Esophagus muscularis mucosa (tissue), 4 donors: ENCODE data around the gene ZFHX2. TPM values are rescaled to one million over a fixed set of nuclear protein-coding genes. Genes with fewer than 3 reads are reported as not detected.

Experiments used
- DNase-seq: peaks from one replicate; pipeline ENCODE4 v3.0.0-alpha.2; 2017; ENCODE audit errors: extremely low spot score
- H3K27ac ChIP-seq, 4 donors: fragments of 200-600 bp; sonication (generic); replicated peaks in 1 of 4; 1 replicate in 3 of 4; 2 replicates in 1 of 4; pipeline ENCODE4 v1.5.1; 2016 to 2019; ENCODE audit warnings: mild to moderate bottlenecking in 1 of 4
- H3K27me3 ChIP-seq, 4 donors: fragments of 200-600 bp; sonication (generic); one replicate each; pipeline versions ENCODE4 v1.5.1 to v1.6.0; 2016 to 2019
- H3K36me3 ChIP-seq, 4 donors: fragments of 200-600 bp; sonication (generic); one replicate each; pipeline ENCODE4 v1.5.1; 2016 to 2019
- H3K4me1 ChIP-seq, 4 donors: fragments of 200-600 bp; sonication (generic); one replicate each; pipeline ENCODE4 v1.5.1; 2016 to 2019
- H3K4me3 ChIP-seq, 4 donors: fragments of 200-600 bp; sonication (generic); 1 replicate in 2 of 4; 2 replicates in 2 of 4; pipeline ENCODE4 v1.5.1; 2016 to 2019; ENCODE audit warnings: mild to moderate bottlenecking in 4 of 4, moderate library complexity in 1 of 4
- H3K9me3 ChIP-seq, 4 donors: fragments of 200-600 bp; sonication (generic); 1 replicate in 3 of 4; 2 replicates in 1 of 4; pipeline ENCODE4 v1.5.1; 2016 to 2019
- EP300 ChIP-seq: sonication (generic); formaldehyde crosslinking; IDR thresholded peaks from one replicate; pipeline ENCODE4 v1.6.1; 2017; ENCODE audit warnings: antibody characterized with exemption
- POLR2A ChIP-seq: fragments of 450-650 bp; IDR thresholded peaks from one replicate; pipeline ENCODE4 v1.6.1; 2017; ENCODE audit warnings: antibody characterized with exemption, moderate library complexity, mild to moderate bottlenecking, low read depth
- POLR2AphosphoS5 ChIP-seq, 2 donors: sonication (generic); formaldehyde crosslinking; IDR thresholded peaks; one replicate each; pipeline ENCODE4 v1.6.1; 2017; ENCODE audit warnings: antibody characterized with exemption in 2 of 2
- WGBS: methylation state at CpG from one replicate; pipeline ENCODE4 v1.1.5; 2018; 5-methylcytosine and 5-hydroxymethylcytosine counted together
- intact Hi-C: fragments of 100-400 bp; cut with DNase I; formaldehyde crosslinking; loops from one replicate; pipeline ENCODE4 v1.15.1; 2023
- total RNA-seq, 4 donors: library from RNA; depleted of rRNA; stranded (reverse); fragments of >200 nt; gene quantifications; one replicate each; pipeline versions ENCODE4 v1.1.0 to v1.2.1, GENCODE V29; 2016
- TF ChIP-seq, protein P1 (sequence below), 3 experiments: fragments of 200-600 bp in 2 of 3; fragments of 450-650 bp in 1 of 3; sonication (generic) in 2 of 3; IDR thresholded peaks; one replicate each; pipeline ENCODE4 v1.5.1; 2017 to 2019; ENCODE audit warnings: antibody characterized with exemption in 3 of 3, mild to moderate bottlenecking in 2 of 3, moderate library complexity in 1 of 3

The ZFHX2 gene
- total RNA-seq, 4 donors from 2014 or later, result 0.50 to 1.8 (median 1.2) TPM

DNA sequence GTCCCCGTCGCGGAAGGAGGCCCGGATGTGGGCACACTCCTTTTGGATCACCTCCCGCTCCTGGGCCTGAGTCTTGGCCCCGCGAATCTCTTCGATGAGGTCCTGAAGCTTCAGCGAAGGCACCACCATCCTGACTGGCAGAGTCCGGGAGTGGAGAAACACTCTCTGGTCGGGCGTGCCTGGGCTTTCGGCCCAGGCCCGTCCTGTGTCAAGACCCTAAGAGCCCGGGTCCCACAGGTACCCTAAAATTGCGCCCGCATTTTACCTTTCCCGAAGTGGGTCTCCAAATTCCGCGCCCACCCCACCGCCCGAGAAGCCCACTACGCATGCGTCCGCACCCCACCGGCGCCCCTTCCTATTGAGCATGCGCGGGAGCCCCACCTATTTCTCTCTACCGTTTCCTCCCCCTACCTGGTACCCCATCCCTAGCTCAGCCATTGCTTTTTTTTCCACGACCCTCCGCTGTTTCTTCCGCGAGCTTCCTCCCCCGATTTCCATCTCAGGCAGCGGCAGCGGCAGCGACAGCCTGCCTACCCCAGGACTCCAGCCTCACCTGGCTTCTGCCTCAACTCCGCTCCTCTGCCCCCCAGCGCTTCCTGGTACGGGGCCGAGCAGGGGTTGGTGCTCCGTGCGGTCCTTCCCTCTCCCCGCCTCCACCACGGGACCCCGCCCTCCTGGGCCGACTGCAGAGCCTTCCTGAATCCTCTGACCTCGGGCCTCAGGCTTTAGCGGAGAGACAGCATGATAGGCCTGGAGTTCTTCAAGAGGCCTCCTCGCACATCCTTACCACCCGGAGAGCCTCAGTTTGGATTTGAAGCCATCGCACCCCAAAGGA lies 15.8 kb upstream of the ZFHX2 start, which contains the start of gene AP1G2:
TSS of gene AP1G2 (minus strand) at position 606 of the 835 bp plus-strand sequence. CDS start at position 129, 477 bp downstream.
- Histone ChIP-seq H3K27ac (peak within 1 kb of the TSS; percentile 66 to 79 (median 76)), H3K4me3 (peak within 1 kb of the TSS; percentile 63 to 79 (median 66)), H3K4me1 (peaks cover 10 to 33% (median 23%) of the 10 kb centered on the region in 4 donors), H3K36me3 (peaks cover 0 to 24% (median 9%) of the 10 kb centered on the region in 4 donors), H3K27me3 (peaks cover 0 to 18% (median 0%) of the 10 kb centered on the region in 4 donors), H3K9me3 (no peaks in the 10 kb centered on the region)
- no peak for TF ChIP-seq EP300
- peak; percentile 45 to 59 for TF ChIP-seq POLR2AphosphoS5 (IDR thresholded peaks at IDR 0.05)
- peak; percentile 95 for DNase-seq
- 2% methylated on average over 42 of the region's 53 CpGs for WGBS
- intact Hi-C loops, result no loop called here

DNA sequence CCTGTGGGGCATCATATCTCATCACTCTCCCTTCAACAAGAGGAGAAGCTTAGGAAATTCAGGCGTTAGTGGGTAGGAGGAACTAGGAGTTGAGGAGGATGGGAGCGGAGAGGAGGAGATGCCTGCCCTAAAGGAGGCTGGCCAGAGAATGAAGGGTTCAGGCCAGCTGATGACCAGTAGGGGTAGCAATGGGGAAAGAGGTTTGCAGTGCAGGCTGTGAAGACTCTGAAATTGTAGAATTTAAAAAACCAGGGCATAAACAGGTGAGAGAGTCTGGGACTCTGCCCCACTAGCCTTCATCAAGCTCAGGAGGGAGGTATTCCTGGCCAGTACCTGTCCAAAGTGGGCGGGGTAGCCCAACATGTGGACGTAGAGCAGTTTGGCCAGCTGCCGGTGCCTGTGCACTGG lies 15.2 kb upstream of the ZFHX2 start:
- no peaks in the 10 kb centered on the region for H3K9me3 ChIP-seq
- peaks cover 0 to 12% (median 0%) of the 10 kb centered on the region in 4 donors for H3K27me3 ChIP-seq
- peak overlapping the region; percentile 66 to 79 (median 76) for H3K27ac ChIP-seq
- WGBS, result 5% methylated on average over 5 of the region's 5 CpGs
- H3K4me3 ChIP-seq, result peak overlapping the region; percentile 63 to 79 (median 66)
- no peak for DNase-seq
- no peak for TF ChIP-seq POLR2A
- no peak for TF ChIP-seq POLR2AphosphoS5 (IDR thresholded peaks at IDR 0.05)
- TF ChIP-seq, protein P1, sequence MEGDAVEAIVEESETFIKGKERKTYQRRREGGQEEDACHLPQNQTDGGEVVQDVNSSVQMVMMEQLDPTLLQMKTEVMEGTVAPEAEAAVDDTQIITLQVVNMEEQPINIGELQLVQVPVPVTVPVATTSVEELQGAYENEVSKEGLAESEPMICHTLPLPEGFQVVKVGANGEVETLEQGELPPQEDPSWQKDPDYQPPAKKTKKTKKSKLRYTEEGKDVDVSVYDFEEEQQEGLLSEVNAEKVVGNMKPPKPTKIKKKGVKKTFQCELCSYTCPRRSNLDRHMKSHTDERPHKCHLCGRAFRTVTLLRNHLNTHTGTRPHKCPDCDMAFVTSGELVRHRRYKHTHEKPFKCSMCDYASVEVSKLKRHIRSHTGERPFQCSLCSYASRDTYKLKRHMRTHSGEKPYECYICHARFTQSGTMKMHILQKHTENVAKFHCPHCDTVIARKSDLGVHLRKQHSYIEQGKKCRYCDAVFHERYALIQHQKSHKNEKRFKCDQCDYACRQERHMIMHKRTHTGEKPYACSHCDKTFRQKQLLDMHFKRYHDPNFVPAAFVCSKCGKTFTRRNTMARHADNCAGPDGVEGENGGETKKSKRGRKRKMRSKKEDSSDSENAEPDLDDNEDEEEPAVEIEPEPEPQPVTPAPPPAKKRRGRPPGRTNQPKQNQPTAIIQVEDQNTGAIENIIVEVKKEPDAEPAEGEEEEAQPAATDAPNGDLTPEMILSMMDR (IDR thresholded peaks at IDR 0.05), result no peak
- no peak for TF ChIP-seq EP300
- H3K36me3 ChIP-seq, result peaks cover 0 to 28% (median 13%) of the 10 kb centered on the region in 4 donors
- intact Hi-C loops, result no loop called here
- H3K4me1 ChIP-seq, result peaks cover 10 to 34% (median 23%) of the 10 kb centered on the region in 4 donors

DNA sequence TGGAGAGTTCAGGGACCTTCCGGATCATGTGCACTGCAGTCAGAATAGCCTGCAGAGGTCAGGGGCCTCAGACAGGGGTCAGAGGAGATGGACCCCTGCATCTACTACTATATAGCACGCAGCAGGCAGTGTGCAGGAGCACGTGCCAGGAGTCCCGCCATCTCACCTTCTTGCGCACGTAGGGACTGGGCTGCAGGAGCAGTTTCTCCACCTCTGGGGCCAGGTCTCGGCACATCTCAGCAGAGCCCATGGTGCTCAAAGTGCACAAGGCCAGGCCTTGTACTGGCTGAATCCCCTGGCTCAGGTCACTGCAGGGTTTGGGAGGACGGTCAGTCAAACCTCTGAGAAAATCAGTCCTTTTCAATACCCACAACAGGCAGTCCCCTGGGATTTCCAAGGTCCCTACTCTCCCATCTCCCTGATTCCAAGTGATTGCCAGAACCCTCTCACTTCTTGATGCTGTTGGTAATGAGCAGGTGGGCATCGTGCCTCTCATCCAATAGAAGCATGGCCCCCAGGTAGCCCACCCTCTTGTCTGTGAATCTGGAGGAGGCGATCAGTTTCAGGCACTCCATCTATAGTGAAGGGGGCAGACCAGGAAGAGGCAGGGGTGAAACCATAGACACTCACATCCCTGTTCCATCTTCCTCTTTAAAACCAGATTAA lies 14.7 kb upstream of the ZFHX2 start:
- no peaks in the 10 kb centered on the region for H3K9me3 ChIP-seq
- peaks cover 10 to 34% (median 23%) of the 10 kb centered on the region in 4 donors for H3K4me1 ChIP-seq
- 93% methylated on average over 9 of the region's 10 CpGs for WGBS
- no peak for TF ChIP-seq EP300
- H3K4me3 ChIP-seq, result peak overlapping the region in 2 of 4 donors; percentile 63 to 79
- H3K27me3 ChIP-seq, result peaks cover 0 to 7% (median 0%) of the 10 kb centered on the region in 4 donors
- no peak for DNase-seq
- H3K27ac ChIP-seq, result no peak overlapping the region
- peaks cover 0 to 33% (median 18%) of the 10 kb centered on the region in 4 donors for H3K36me3 ChIP-seq
- intact Hi-C loops, result no loop called here

DNA sequence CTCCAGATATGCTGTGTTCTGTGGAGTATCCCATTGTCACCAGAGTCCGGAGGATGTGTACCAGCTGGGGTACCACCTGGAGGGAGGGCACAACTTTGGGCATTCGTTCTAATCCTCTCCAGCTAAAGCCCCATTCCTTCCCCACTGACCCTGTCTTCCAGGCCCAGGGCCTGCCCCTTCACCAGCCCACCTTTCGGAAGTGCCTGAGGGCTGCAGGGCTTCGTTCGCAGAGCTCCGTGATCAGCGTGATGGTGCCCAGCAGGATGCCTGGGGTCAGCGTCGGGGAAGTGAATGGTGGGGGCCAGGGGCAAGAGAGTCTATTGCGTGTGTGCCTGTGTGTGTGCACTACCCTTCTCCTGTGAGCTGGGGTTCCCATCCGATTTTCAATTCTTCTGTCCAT lies 14.1 kb upstream of the ZFHX2 start:
- 79% methylated on average over 5 of the region's 11 CpGs for WGBS
- Histone ChIP-seq H3K27me3 (peaks cover 0 to under 1% (median 0%) of the 10 kb centered on the region in 4 donors), H3K4me1 (peaks cover 10 to 34% (median 23%) of the 10 kb centered on the region in 4 donors), H3K36me3 (peaks cover 0 to 39% (median 19%) of the 10 kb centered on the region in 4 donors), H3K9me3 (no peaks in the 10 kb centered on the region), H3K4me3 (no peak overlapping the region), H3K27ac (no peak overlapping the region)
- no peak for DNase-seq
- intact Hi-C loops, result no loop called here
- TF ChIP-seq EP300 (no peak), POLR2A (no peak), POLR2AphosphoS5 (IDR thresholded peaks at IDR 0.05) (no peak)
- TF ChIP-seq, protein P1 (IDR thresholded peaks at IDR 0.05), result no peak

DNA sequence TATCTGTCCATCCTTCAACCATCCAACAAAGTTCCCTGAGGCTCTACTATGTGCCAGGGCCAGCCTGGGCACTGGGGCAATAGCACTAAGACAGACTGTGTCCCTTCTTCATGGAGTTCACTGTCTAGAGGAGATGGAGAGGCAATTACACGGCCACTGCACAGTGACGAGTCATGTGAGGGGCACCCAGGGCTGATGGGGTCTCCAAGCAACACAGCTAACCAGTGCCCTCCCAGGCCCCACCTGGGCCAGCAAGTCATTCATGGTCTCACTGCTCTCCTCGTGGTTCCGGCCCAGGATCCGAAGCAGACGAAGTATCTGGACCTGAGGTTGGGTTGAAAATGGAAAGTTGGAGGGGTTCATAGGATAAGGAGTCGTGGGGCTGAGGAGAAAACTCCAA lies 13.3 kb upstream of the ZFHX2 start:
- Histone ChIP-seq H3K36me3 (peaks cover 0 to 43% (median 25%) of the 10 kb centered on the region in 4 donors), H3K4me1 (peaks cover 10 to 34% (median 23%) of the 10 kb centered on the region in 4 donors), H3K4me3 (no peak overlapping the region), H3K27me3 (no peaks in the 10 kb centered on the region), H3K27ac (no peak overlapping the region), H3K9me3 (no peaks in the 10 kb centered on the region)
- TF ChIP-seq EP300 (no peak), POLR2AphosphoS5 (IDR thresholded peaks at IDR 0.05) (no peak), POLR2A (no peak)
- TF ChIP-seq, protein P1 (IDR thresholded peaks at IDR 0.05), result no peak
- 91% methylated on average over 7 of the region's 7 CpGs for WGBS
- no peak for DNase-seq
- intact Hi-C loops, result no loop called here
